Measurements from ENCODE around the gene HERC2. TPM values are rescaled to one million over a fixed set of nuclear protein-coding genes. Genes with fewer than 3 reads are reported as not detected.

The HERC2 gene
- total and polyA plus RNA-seq, 4 experiments from 2014 or later = 3.4 to 55.1 (median 28.9) TPM

GRCh38 chr15:28104326-28104725 is 217.7 kb downstream of the HERC2 start:
- H3K27ac Mint-ChIP-seq = no peak overlapping the region
- H3K9me3 Mint-ChIP-seq = peaks cover 0 to 2% (median 0%) of the 10 kb centered on the region in 8 donors
- Histone ChIP-seq H3K4me1 (ENCODE audit: insufficient read depth, low read length) (peaks cover 16% of the 10 kb centered on the region), H3K27me3 (ENCODE audit: insufficient read depth, low read length) (peaks cover 10% of the 10 kb centered on the region), H3K4me3 (ENCODE audit: low read length in 2 of 2) (no peak overlapping the region), H3K36me3 (ENCODE audit: insufficient read depth, low read length) (no peaks in the 10 kb centered on the region), H3K27ac (ENCODE audit: low read depth, low read length) (no peak overlapping the region), H3K9me3 (ENCODE audit: control insufficient read depth in 1 of 2, low read length in 2 of 2) (no peaks in the 10 kb centered on the region)
- peaks cover 12 to 24% (median 21%) of the 10 kb centered on the region in 4 donors for H3K4me1 Mint-ChIP-seq
- no peak for DNase-seq
- peaks cover 18 to 21% of the 10 kb centered on the region in 2 donors for H3K27me3 Mint-ChIP-seq
- intact Hi-C loops (cut with micrococcal nuclease) = no loop called here
- CTCF ChIA-PET (ENCODE audit: partially characterized antibody) = interaction anchor here (1.3 to 1.7 kb wide), 2 partner anchors 12 to 19 kb away, joined by 3 to 4 read pairs; no protein-coding TSS in a partner anchor
- POLR2A ChIA-PET (ENCODE audit: partially characterized antibody) = no interaction called here
- H3K4me3 Mint-ChIP-seq = no peak overlapping the region
- H3K36me3 Mint-ChIP-seq = no peaks in the 10 kb centered on the region

- ChIA-PET CTCF (ENCODE audit: partially characterized antibody) (interaction anchor here (1.3 to 1.7 kb wide), 2 partner anchors 11 to 20 kb away, joined by 3 to 4 read pairs; no protein-coding TSS in a partner anchor), POLR2A (ENCODE audit: partially characterized antibody) (no interaction called here)
- Histone ChIP-seq H3K9me3 (ENCODE audit: control insufficient read depth in 1 of 2, low read length in 2 of 2) (no peaks in the 10 kb centered on the region), H3K27me3 (ENCODE audit: insufficient read depth, low read length) (peaks cover 10% of the 10 kb centered on the region), H3K36me3 (ENCODE audit: insufficient read depth, low read length) (no peaks in the 10 kb centered on the region), H3K4me3 (ENCODE audit: low read length in 2 of 2) (no peak overlapping the region), H3K4me1 (ENCODE audit: insufficient read depth, low read length) (peaks cover 20% of the 10 kb centered on the region), H3K27ac (ENCODE audit: low read depth, low read length) (no peak overlapping the region)
- Mint-ChIP-seq H3K4me1 (peaks cover 14 to 27% (median 24%) of the 10 kb centered on the region in 4 donors), H3K4me3 (peak overlapping the region in 1 of 8 donors; percentile 34), H3K9me3 (peaks cover 0 to 2% (median 0%) of the 10 kb centered on the region in 8 donors), H3K36me3 (no peaks in the 10 kb centered on the region), H3K27me3 (peaks cover 20 to 21% of the 10 kb centered on the region in 2 donors), H3K27ac (no peak overlapping the region)
- DNase-seq = no peak
- intact Hi-C loops (cut with micrococcal nuclease) = no loop called here
These were observed 218.1 kb downstream of the HERC2 start for GRCh38 chr15:28103831-28104230.

GRCh38 chr15:28101983-28102441 is 220.0 kb downstream of the HERC2 start:
- Mint-ChIP-seq H3K4me1 (peaks cover 17 to 39% (median 27%) of the 10 kb centered on the region in 4 donors), H3K27ac (no peak overlapping the region), H3K27me3 (peaks cover 33 to 34% of the 10 kb centered on the region in 2 donors), H3K9me3 (peaks cover 0 to 2% (median 0%) of the 10 kb centered on the region in 8 donors), H3K36me3 (no peaks in the 10 kb centered on the region), H3K4me3 (no peak overlapping the region)
- Histone ChIP-seq H3K27ac (ENCODE audit: low read depth, low read length) (no peak overlapping the region), H3K4me3 (ENCODE audit: low read length in 2 of 2) (no peak overlapping the region), H3K4me1 (ENCODE audit: insufficient read depth, low read length) (peaks cover 22% of the 10 kb centered on the region), H3K9me3 (ENCODE audit: control insufficient read depth in 1 of 2, low read length in 2 of 2) (no peaks in the 10 kb centered on the region), H3K36me3 (ENCODE audit: insufficient read depth, low read length) (no peaks in the 10 kb centered on the region), H3K27me3 (ENCODE audit: insufficient read depth, low read length) (peaks cover 18% of the 10 kb centered on the region)
- no peak for DNase-seq
- ChIA-PET CTCF (ENCODE audit: partially characterized antibody) (no interaction called here), POLR2A (ENCODE audit: partially characterized antibody) (no interaction called here)
- intact Hi-C loops (cut with micrococcal nuclease) = no loop called here

GRCh38 chr15:28101201-28101600 is 220.8 kb downstream of the HERC2 start:
- ChIA-PET POLR2A (ENCODE audit: partially characterized antibody) (no interaction called here), CTCF (ENCODE audit: partially characterized antibody) (no interaction called here)
- Histone ChIP-seq H3K27ac (ENCODE audit: low read depth, low read length) (no peak overlapping the region), H3K36me3 (ENCODE audit: insufficient read depth, low read length) (no peaks in the 10 kb centered on the region), H3K4me1 (ENCODE audit: insufficient read depth, low read length) (peaks cover 28% of the 10 kb centered on the region), H3K9me3 (ENCODE audit: control insufficient read depth in 1 of 2, low read length in 2 of 2) (no peaks in the 10 kb centered on the region), H3K4me3 (ENCODE audit: low read length in 2 of 2) (no peak overlapping the region), H3K27me3 (ENCODE audit: insufficient read depth, low read length) (peaks cover 25% of the 10 kb centered on the region)
- peaks cover 0 to 2% (median 0%) of the 10 kb centered on the region in 8 donors for H3K9me3 Mint-ChIP-seq
- H3K27ac Mint-ChIP-seq = no peak overlapping the region
- H3K4me1 Mint-ChIP-seq = peaks cover 17 to 42% (median 28%) of the 10 kb centered on the region in 4 donors
- H3K4me3 Mint-ChIP-seq = no peak overlapping the region
- intact Hi-C loops (cut with micrococcal nuclease) = no loop called here
- H3K27me3 Mint-ChIP-seq = peaks cover 35 to 36% of the 10 kb centered on the region in 2 donors
- peaks cover 0 to under 1% of the 10 kb centered on the region in 2 donors for H3K36me3 Mint-ChIP-seq
- no peak for DNase-seq

GRCh38 chr15:28100516-28101195 is 221.3 kb downstream of the HERC2 start:
- Histone ChIP-seq H3K4me3 (ENCODE audit: low read length in 2 of 2) (no peak overlapping the region), H3K9me3 (ENCODE audit: control insufficient read depth in 1 of 2, low read length in 2 of 2) (no peaks in the 10 kb centered on the region), H3K4me1 (ENCODE audit: insufficient read depth, low read length) (peaks cover 28% of the 10 kb centered on the region), H3K27ac (ENCODE audit: low read depth, low read length) (no peak overlapping the region), H3K36me3 (ENCODE audit: insufficient read depth, low read length) (no peaks in the 10 kb centered on the region), H3K27me3 (ENCODE audit: insufficient read depth, low read length) (peaks cover 31% of the 10 kb centered on the region)
- no peak for DNase-seq
- Mint-ChIP-seq H3K27me3 (peaks cover 37 to 41% of the 10 kb centered on the region in 2 donors), H3K9me3 (peaks cover 0 to 2% (median 0%) of the 10 kb centered on the region in 8 donors), H3K36me3 (peaks cover 0 to 3% of the 10 kb centered on the region in 2 donors), H3K4me1 (peaks cover 17 to 42% (median 29%) of the 10 kb centered on the region in 4 donors), H3K27ac (no peak overlapping the region), H3K4me3 (peak overlapping the region in 1 of 8 donors; percentile 44)
- ChIA-PET CTCF (ENCODE audit: partially characterized antibody) (interaction anchor here (7.3 kb wide), 1 partner anchor 23 kb away, joined by 68 read pairs; no protein-coding TSS in a partner anchor), POLR2A (ENCODE audit: partially characterized antibody) (no interaction called here)
- intact Hi-C loops (cut with micrococcal nuclease) = no loop called here

- peaks cover 0 to 3% of the 10 kb centered on the region in 2 donors for H3K36me3 Mint-ChIP-seq
- CTCF ChIA-PET (ENCODE audit: partially characterized antibody) = interaction anchor here (0.7 to 7.3 kb wide), 5 partner anchors 9 to 100 kb away, joined by 3 to 68 read pairs (median 5); no protein-coding TSS in a partner anchor
- H3K27me3 Mint-ChIP-seq = peaks cover 36 to 44% of the 10 kb centered on the region in 2 donors
- peaks cover 33% of the 10 kb centered on the region for H3K4me1 ChIP-seq (ENCODE audit: insufficient read depth, low read length)
- intact Hi-C loops (cut with micrococcal nuclease) = no loop called here
- POLR2A ChIA-PET (ENCODE audit: partially characterized antibody) = interaction anchor here (1.2 to 6.4 kb wide), 2 partner anchors 8 to 14 kb away, joined by 3 to 76 read pairs; no protein-coding TSS in a partner anchor
- H3K27ac ChIP-seq (ENCODE audit: low read depth, low read length) = no peak overlapping the region
- no peaks in the 10 kb centered on the region for H3K36me3 ChIP-seq (ENCODE audit: insufficient read depth, low read length)
- peak overlapping the region in 1 of 7 donors; percentile 3 for H3K27ac Mint-ChIP-seq
- H3K4me1 Mint-ChIP-seq = peaks cover 16 to 45% (median 32%) of the 10 kb centered on the region in 4 donors
- no peak overlapping the region for H3K4me3 ChIP-seq (ENCODE audit: low read length in 2 of 2)
- no peaks in the 10 kb centered on the region for H3K9me3 ChIP-seq (ENCODE audit: control insufficient read depth in 1 of 2, low read length in 2 of 2)
- peaks cover 0 to 2% (median 0%) of the 10 kb centered on the region in 8 donors for H3K9me3 Mint-ChIP-seq
- DNase-seq = no peak
- H3K27me3 ChIP-seq (ENCODE audit: insufficient read depth, low read length) = peaks cover 29% of the 10 kb centered on the region
- peak overlapping the region; percentile 0 to 84 (median 48) for H3K4me3 Mint-ChIP-seq
These were observed 222.3 kb downstream of the HERC2 start for GRCh38 chr15:28099555-28100140.
